K562 (cell line): ENCODE measurements around the gene LRP1. TPM values are rescaled to one million over a fixed set of nuclear protein-coding genes. Genes with fewer than 3 reads are reported as not detected.

Experiments
- CTBP1 ChIP-seq: fragments of 450-650 bp; IDR thresholded peaks from 2 replicates; pipeline ENCODE4 v1.6.1; 2016; ENCODE audit warnings: borderline replicate concordance
- E2F3 ChIP-seq: fragments of 250-450 bp; sonication (Bioruptor Pico); IDR thresholded peaks from 2 replicates; pipeline ENCODE4 v1.4.0; 2020; ENCODE audit warnings: mild to moderate bottlenecking
- POLR2G ChIP-seq: fragments of 200-400 bp; formaldehyde crosslinking; IDR thresholded peaks from 2 replicates; pipeline ENCODE4 v1.6.1; 2017; ENCODE audit warnings: low read depth, mild to moderate bottlenecking, antibody characterized with exemption, low read length, moderate library complexity
- RBFOX2 ChIP-seq: fragments of 200-400 bp; formaldehyde crosslinking; IDR thresholded peaks from 2 replicates; pipeline ENCODE4 v1.6.1; 2017; ENCODE audit warnings: low read depth, mild to moderate bottlenecking, low read length, moderate library complexity
- SRSF7 ChIP-seq: fragments of 200-400 bp; formaldehyde crosslinking; optimal IDR thresholded peaks from 2 replicates; pipeline ENCODE3; 2017; ENCODE audit warnings: mild to moderate bottlenecking, low read depth, low read length
- TCFL5 ChIP-seq: fragments of 250-450 bp; sonication (Bioruptor Pico); conservative IDR thresholded peaks from 2 replicates; pipeline ENCODE4 v1.6.1; 2021; ENCODE audit warnings: mild to moderate bottlenecking, moderate library complexity, matching md5 sums
- WHSC1 ChIP-seq: IDR thresholded peaks from one replicate; pipeline ENCODE4 v1.6.1; 2012; ENCODE audit warnings: low read length, control low read depth, inconsistent platforms
- ZBTB17 ChIP-seq: fragments of 450-650 bp; formaldehyde crosslinking; IDR thresholded peaks from 2 replicates; pipeline ENCODE4 v1.4.0; 2020; ENCODE audit warnings: mild to moderate bottlenecking
- ZNF76 ChIP-seq: fragments of 250-450 bp; sonication (Bioruptor Pico); IDR thresholded peaks from 2 replicates; pipeline ENCODE4 v1.4.0; 2020; ENCODE audit warnings: mild to moderate bottlenecking, moderate library complexity, borderline replicate concordance
- polyA plus RNA-seq, 8 experiments: library from polyadenylated mRNA; depleted of rRNA in 4 of 8; stranded (reverse) in 5 of 8; unstranded in 3 of 8; fragments of >200 nt; fragmentation: Nextera tagmentation in 2 of 8; fragmentation: Illumina TruSeq in 1 of 8; extraction: Ambion mirVana in 2 of 8; extraction: Trizol in 1 of 8; gene quantifications; 2 replicates each; pipeline versions ENCODE4 v1.2.1 to v1.2.3, GENCODE V29; 2011 to 2014; ENCODE audit warnings: inconsistent platforms in 1 of 8, missing spikeins in 1 of 8
- total RNA-seq, 7 experiments: library from RNA; depleted of rRNA in 6 of 7; stranded (reverse); fragments of >200 nt in 6 of 7; fragmentation: Illumina TruSeq in 2 of 7; extraction: Trizol in 2 of 7; gene quantifications; 2 replicates each; pipeline versions ENCODE4 v1.2.1 to v1.2.3, GENCODE V29; 2011 to 2021; ENCODE audit warnings: low replicate concordance in 1 of 7
- TF ChIP-seq, protein P1 (sequence below), 2 experiments: fragments of 450-650 bp; formaldehyde crosslinking in 1 of 2; IDR thresholded peaks; 2 replicates each; pipeline versions ENCODE4 v1.4.0 to v1.6.1; 2014 to 2020; ENCODE audit warnings: mild to moderate bottlenecking in 2 of 2, borderline replicate concordance in 1 of 2, low read depth in 1 of 2

LRP1 gene
- total and polyA plus RNA-seq, 9 of the 15 experiments (the other 6 are each of a cell fraction or from before 2014, with no cell fraction given) = 0.04 to 0.64 (median 0.19) TPM; not detected in 2

GRCh38 chr12:57090924-57091637, 37.2 kb upstream of the LRP1 start (continued):
- TF ChIP-seq, protein P1, sequence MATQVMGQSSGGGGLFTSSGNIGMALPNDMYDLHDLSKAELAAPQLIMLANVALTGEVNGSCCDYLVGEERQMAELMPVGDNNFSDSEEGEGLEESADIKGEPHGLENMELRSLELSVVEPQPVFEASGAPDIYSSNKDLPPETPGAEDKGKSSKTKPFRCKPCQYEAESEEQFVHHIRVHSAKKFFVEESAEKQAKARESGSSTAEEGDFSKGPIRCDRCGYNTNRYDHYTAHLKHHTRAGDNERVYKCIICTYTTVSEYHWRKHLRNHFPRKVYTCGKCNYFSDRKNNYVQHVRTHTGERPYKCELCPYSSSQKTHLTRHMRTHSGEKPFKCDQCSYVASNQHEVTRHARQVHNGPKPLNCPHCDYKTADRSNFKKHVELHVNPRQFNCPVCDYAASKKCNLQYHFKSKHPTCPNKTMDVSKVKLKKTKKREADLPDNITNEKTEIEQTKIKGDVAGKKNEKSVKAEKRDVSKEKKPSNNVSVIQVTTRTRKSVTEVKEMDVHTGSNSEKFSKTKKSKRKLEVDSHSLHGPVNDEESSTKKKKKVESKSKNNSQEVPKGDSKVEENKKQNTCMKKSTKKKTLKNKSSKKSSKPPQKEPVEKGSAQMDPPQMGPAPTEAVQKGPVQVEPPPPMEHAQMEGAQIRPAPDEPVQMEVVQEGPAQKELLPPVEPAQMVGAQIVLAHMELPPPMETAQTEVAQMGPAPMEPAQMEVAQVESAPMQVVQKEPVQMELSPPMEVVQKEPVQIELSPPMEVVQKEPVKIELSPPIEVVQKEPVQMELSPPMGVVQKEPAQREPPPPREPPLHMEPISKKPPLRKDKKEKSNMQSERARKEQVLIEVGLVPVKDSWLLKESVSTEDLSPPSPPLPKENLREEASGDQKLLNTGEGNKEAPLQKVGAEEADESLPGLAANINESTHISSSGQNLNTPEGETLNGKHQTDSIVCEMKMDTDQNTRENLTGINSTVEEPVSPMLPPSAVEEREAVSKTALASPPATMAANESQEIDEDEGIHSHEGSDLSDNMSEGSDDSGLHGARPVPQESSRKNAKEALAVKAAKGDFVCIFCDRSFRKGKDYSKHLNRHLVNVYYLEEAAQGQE (IDR thresholded peaks at IDR 0.05; ENCODE audit: borderline replicate concordance) = no peak
- TF ChIP-seq, protein P1 (CRISPR knock-in tag; IDR thresholded peaks at IDR 0.05; ENCODE audit: low read depth) = no peak
- TF ChIP-seq CTBP1 (no peak), RBFOX2 (peak; percentile 26; the same call in 1 of the 2 replicates), ZNF76 (CRISPR knock-in tag) (no peak), SRSF7 (no peak), POLR2G (0 out of 2 replicates have a peak, but pooled peaks have one; percentile 51), TCFL5 (CRISPR knock-in tag) (no peak), WHSC1 (peak; percentile 60), ZBTB17 (CRISPR knock-in tag) (no peak), E2F3 (no peak)
